ENCODE data around the gene SOX11.

SOX11 gene

GRCh38 chr2:5691221-5691984 lies 781 bp upstream of the SOX11 start:
- DNase-seq (ENCODE audit: low spot score): no peak

- no peak for DNase-seq (ENCODE audit: low spot score)
These were observed 540 bp downstream of the SOX11 start for GRCh38 chr2:5692561-5693286.

GRCh38 chr2:5693287-5694201 lies 1.4 kb downstream of the SOX11 start:
- no peak for DNase-seq (ENCODE audit: low spot score)

DNA sequence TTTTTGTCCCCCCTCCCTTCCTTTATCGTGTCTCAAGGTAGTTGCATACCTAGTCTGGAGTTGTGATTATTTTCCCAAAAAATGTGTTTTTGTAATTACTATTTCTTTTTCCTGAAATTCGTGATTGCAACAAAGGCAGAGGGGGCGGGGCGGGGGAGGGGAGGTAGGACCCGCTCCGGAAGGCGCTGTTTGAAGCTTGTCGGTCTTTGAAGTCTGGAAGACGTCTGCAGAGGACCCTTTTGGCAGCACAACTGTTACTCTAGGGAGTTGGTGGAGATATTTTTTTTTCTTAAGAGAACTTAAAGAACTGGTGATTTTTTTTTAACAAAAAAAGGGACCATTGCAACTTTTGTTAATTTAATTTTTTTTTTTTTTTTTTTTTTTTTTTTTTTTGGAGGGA lies 2.1 kb downstream of the SOX11 start:
- no peak for DNase-seq (ENCODE audit: low spot score)

- no peak for DNase-seq (ENCODE audit: low spot score)
These were observed 3.6 kb downstream of the SOX11 start for GRCh38 chr2:5695654-5696403.

GRCh38 chr2:5696404-5696944 lies 4.3 kb downstream of the SOX11 start:
- no peak for DNase-seq (ENCODE audit: low spot score)

GRCh38 chr2:5696945-5697521 lies 4.8 kb downstream of the SOX11 start:
- peak; percentile 20 for DNase-seq (ENCODE audit: low spot score)

GRCh38 chr2:5697562-5697961 lies 5.4 kb downstream of the SOX11 start:
- no peak for DNase-seq (ENCODE audit: low spot score)

- DNase-seq (ENCODE audit: low spot score): no peak
These were observed 6.0 kb downstream of the SOX11 start for GRCh38 chr2:5698134-5698533.

- DNase-seq (ENCODE audit: low spot score): no peak
These were observed 7.8 kb downstream of the SOX11 start for GRCh38 chr2:5699963-5700362.

DNA sequence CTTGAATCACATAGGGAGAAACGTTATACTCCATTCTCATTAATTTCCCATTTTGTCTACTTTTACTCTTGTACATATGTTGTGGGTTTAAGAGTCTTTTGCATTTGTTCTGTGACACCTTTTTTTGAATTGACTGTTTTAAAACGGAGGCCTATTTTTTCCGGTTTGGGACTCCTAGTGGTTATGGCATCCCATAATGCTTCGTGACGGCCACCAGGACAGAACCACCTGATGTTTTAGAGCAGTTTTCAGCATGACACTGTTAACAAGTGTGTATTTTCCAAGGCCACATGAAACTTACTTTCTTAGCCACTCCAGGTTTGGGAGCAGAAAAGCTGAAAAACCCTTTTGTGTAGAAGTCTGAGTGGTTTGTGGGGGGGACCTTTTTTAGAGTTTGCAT lies 8.4 kb downstream of the SOX11 start:
- DNase-seq (ENCODE audit: low spot score): no peak

GRCh38 chr2:5701266-5701665 lies 9.1 kb downstream of the SOX11 start:
- DNase-seq (ENCODE audit: low spot score): no peak

- no peak for DNase-seq (ENCODE audit: low spot score)
These were observed 11.0 kb downstream of the SOX11 start for GRCh38 chr2:5703166-5703565.

DNA sequence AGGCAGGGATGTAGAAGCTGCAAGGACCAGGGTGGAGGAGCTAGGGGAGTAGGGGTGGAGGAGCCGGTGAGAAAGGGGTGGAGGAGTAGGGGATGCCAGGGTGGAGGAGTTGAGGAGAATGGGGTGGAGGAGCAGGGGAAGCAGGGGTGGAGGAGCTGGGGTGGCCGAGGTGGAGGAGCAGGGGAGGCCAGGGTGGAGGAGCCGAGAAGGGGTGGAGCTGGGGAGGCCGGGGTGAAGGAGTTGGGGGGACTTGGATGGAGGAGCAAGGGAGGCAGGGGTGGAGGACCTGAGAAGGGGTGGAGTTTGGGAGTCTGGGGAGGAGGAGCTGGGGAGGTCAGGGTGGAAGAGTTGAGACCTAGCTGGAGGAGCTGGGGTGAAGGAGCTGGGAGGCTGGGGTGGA lies 13.3 kb downstream of the SOX11 start:
- DNase-seq (ENCODE audit: low spot score): no peak

GRCh38 chr2:5706717-5707455 lies 14.7 kb downstream of the SOX11 start:
- DNase-seq (ENCODE audit: low spot score): no peak

DNA sequence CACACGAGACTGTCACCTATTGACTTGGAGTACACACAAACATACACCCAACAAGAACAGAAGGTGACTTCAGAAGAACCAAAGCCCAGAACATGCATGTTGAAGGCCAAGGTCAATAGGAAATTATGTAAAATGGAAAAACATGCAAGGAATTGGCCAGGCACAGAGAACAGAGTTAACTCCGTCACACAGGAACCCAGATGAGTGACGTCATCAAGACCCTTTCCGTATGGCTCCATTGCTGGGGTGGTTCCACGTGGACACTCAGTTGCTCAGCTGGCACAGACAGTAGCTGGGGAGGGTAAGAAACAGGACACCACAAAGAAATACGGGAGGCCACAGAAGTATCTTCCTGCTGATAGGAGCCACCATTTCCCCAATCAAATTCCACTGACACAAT lies 18.4 kb downstream of the SOX11 start:
- DNase-seq (ENCODE audit: low spot score): no peak

DNA sequence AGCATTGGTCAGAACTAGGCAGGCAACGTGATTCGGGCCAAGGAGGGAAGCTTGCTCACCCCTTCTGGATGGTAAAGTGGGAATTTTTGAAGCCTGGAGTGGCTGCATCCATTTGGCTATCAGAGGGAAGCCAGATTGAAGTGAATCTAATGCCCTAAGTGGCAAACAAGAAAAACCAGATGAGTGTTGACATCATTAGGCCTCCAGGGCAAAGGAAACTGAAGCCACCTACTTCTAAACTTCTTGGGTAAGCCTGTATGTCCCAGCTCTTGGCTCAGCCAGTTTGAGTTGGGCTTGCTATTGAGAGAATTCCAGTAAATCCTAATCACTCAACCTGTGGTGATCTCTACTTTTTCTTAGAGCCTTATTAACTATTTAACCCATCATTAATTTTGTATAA lies 20.9 kb downstream of the SOX11 start:
- no peak for DNase-seq (ENCODE audit: low spot score)

- no peak for DNase-seq (ENCODE audit: low spot score)
These were observed 27.6 kb downstream of the SOX11 start for GRCh38 chr2:5719629-5720334.

GRCh38 chr2:5720426-5720825 lies 28.2 kb downstream of the SOX11 start:
- no peak for DNase-seq (ENCODE audit: low spot score)

- no peak for DNase-seq (ENCODE audit: low spot score)
These were observed 30.1 kb downstream of the SOX11 start for GRCh38 chr2:5722236-5722635.
